H1 (cell line): Measurements from ENCODE around the gene NUDCD2. TPM values are rescaled to one million over a fixed set of nuclear protein-coding genes. Genes with fewer than 3 reads are reported as not detected.

ENCODE experiments used
- BRCA1 ChIP-seq: IDR thresholded peaks from 2 replicates; pipeline ENCODE4 v1.6.1; 2012; ENCODE audit warnings: low read depth, low read length, improper control_type of control experiment
- KDM1A ChIP-seq: fragments of 200-600, 300-600 bp; sonication (generic); IDR thresholded peaks from 2 replicates; pipeline ENCODE4 v1.7.1; 2016; ENCODE audit warnings: mild to moderate bottlenecking, low read length, borderline replicate concordance
- SRF ChIP-seq: IDR thresholded peaks from 2 replicates; pipeline ENCODE4 v1.6.1; 2011; ENCODE audit warnings: mild to moderate bottlenecking, low read depth, low read length, moderate library complexity
- polyA plus RNA-seq, 7 experiments: library from polyadenylated mRNA; depleted of rRNA in 3 of 7; stranded (reverse) in 5 of 7; unstranded in 2 of 7; fragments of >200 nt in 5 of 7; fragments of 200-250 nt in 2 of 7; gene quantifications; 1 replicate in 5 of 7; 2 replicates in 1 of 7; 4 replicates in 1 of 7; pipeline versions ENCODE4 v1.2.1 to v1.2.3, GENCODE V29; 2011 to 2013; ENCODE audit warnings: missing spikeins in 2 of 7, mixed read lengths in 2 of 7
- total RNA-seq: library from RNA; stranded (reverse); fragmentation: NEBNext Ultra II Directional; extraction: Animal tissue kit (Norgen Biotek cat#: 25700); gene quantifications from 2 replicates; pipeline ENCODE4 v1.2.1, GENCODE V29; 2021

NUDCD2 gene
- total and polyA plus RNA-seq, 2 of the 8 experiments (the other 6 are each of a cell fraction or from before 2014, with no cell fraction given), result 12.2 to 59.5 TPM

DNA sequence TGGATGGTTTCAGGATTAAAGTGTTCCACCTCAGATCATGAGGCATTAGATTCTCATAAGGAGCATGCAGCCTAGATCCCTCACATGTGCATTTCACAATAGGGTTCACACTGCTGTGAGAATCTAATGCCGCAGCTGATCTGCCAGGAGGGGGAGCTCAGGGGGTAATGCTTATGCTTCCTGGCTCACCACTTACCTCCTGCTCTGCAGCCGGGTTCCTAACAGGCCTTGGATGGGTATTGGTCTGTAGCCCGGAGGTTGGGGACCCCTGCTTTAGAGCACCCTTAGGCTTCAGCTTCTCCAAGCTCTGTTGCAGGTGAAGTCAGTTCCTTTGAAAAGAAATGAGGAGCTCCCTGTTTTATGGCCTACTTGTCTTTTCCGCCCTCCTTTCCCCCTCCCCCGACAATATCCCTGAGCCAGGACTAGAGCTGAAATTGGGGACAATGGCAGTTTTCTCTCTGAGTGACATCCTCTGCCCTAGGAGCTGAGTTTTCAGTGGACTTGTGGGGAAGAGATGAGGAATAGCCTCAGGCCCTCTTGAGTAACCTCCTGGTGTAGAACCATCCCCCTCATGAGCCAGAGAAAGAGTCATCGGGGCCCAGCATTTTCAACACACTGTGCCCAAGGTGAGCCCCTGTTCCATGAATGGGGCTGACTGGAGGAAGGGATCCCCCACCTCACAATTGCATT, 29.3 kb upstream of the NUDCD2 start (continued):
- TF ChIP-seq KDM1A (peak; percentile 27; the same call in 1 of the 2 replicates), SRF (no peak), BRCA1 (no peak)
- TF ChIP-seq, all 59 proteins: peak for 7
